BJ (cell line): ENCODE measurements around the gene CGREF1. TPM values are rescaled to one million over a fixed set of nuclear protein-coding genes. Genes with fewer than 3 reads are reported as not detected.

Experiments
- CTCF ChIA-PET: fragments of 350-600 bp; formaldehyde crosslinking; extraction: SDS; loops from one replicate; lab custom pipeline; 2021; ENCODE audit warnings: antibody characterized with exemption, inconsistent platforms; lab: Yijun Ruan, JAX
- POLR2A ChIA-PET: fragments of 300-600 bp; sonication (Branson Sonifier 250); formaldehyde crosslinking; extraction: SDS; loops from one replicate; lab custom pipeline; 2021; ENCODE audit warnings: antibody characterized with exemption; lab: Charles Lee
- DNase-seq: peaks from one replicate; pipeline ENCODE4 v3.0.0-alpha.2; 2011; ENCODE audit warnings: low read depth
- H3K27me3 ChIP-seq: 2 replicates; pipeline ENCODE4 v1.6.0; 2011; ENCODE audit warnings: low read length; ENCODE audit not compliant: control insufficient read depth, insufficient read depth
- H3K36me3 ChIP-seq: 2 replicates; pipeline ENCODE4 v1.5.1; 2011; ENCODE audit warnings: low read length; ENCODE audit not compliant: control insufficient read depth, insufficient read depth
- H3K4me3 ChIP-seq: 2 replicates; pipeline ENCODE4 v1.5.1; 2011; ENCODE audit warnings: low read depth, mild to moderate bottlenecking, control low read depth, low read length
- polyA plus RNA-seq: library from polyadenylated mRNA; depleted of rRNA; stranded (reverse); fragments of >200 nt; gene quantifications from 2 replicates; pipeline ENCODE4 v1.2.3, GENCODE V29; 2011
- TF ChIP-seq, protein P1 (sequence below): IDR thresholded peaks from 2 replicates; pipeline ENCODE4 v1.5.1; 2011; ENCODE audit warnings: low read depth, mild to moderate bottlenecking, control low read depth, inconsistent platforms, low read length, moderate library complexity; ENCODE audit not compliant: insufficient read depth

CGREF1 gene
- polyA plus RNA-seq, 1 experiment, result 6.9 TPM

GRCh38 chr2:27085062-27085672 lies 33.8 kb downstream of the CGREF1 start:
- TF ChIP-seq, protein P1, sequence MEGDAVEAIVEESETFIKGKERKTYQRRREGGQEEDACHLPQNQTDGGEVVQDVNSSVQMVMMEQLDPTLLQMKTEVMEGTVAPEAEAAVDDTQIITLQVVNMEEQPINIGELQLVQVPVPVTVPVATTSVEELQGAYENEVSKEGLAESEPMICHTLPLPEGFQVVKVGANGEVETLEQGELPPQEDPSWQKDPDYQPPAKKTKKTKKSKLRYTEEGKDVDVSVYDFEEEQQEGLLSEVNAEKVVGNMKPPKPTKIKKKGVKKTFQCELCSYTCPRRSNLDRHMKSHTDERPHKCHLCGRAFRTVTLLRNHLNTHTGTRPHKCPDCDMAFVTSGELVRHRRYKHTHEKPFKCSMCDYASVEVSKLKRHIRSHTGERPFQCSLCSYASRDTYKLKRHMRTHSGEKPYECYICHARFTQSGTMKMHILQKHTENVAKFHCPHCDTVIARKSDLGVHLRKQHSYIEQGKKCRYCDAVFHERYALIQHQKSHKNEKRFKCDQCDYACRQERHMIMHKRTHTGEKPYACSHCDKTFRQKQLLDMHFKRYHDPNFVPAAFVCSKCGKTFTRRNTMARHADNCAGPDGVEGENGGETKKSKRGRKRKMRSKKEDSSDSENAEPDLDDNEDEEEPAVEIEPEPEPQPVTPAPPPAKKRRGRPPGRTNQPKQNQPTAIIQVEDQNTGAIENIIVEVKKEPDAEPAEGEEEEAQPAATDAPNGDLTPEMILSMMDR, result no peak
- peak overlapping the region; percentile 49; the same call in 1 of the 2 replicates for H3K4me3 ChIP-seq
- no peaks in the 10 kb centered on the region for H3K27me3 ChIP-seq
- no peak for DNase-seq
- ChIA-PET POLR2A (no interaction called here), CTCF (interaction anchor here (0.5 to 3.0 kb wide), 15 partner anchors 11 to 130 kb away, joined by 3 to 30 read pairs (median 3); no protein-coding TSS in a partner anchor)
- peaks cover 17% of the 10 kb centered on the region for H3K36me3 ChIP-seq

DNA sequence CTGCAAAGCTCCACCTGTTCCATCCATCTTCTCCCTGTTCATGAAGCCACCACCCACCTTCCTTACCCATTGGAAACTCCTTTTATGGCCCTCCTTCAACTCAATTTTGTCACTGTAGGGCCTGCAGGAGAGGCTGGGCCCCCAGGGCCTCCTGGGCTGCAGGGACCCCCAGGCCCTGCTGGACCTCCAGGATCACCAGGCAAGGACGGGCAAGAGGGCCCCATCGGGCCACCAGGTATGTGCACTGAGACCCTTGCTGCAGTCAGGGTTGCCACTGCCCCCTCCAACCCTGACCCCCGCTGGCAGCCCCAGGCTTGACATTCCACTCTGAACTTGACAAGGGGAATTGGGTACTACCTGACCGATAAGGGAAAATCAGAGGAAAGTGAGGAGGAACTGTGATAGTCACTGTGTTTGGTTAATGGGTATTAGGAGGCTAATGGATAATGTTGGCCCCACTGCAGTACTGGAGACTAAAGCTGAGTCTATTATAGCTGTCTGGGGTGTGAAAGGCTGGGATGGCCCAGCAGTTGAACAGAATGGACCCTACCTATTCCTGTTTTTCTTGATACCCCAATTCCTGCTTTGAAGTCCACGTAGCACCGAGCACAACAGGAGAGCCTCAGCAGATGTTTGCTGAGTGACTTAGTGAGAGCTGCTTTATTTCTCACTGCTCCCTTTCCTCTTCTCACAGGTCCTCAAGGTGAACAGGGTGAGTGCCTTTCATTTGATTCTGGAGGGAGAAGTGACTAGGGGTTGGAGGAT lies 34.4 kb downstream of the CGREF1 start:
- ChIA-PET CTCF (interaction anchor here (0.9 to 3.0 kb wide), 11 partner anchors 11 to 219 kb away, joined by 3 to 30 read pairs (median 3); no protein-coding TSS in a partner anchor), POLR2A (no interaction called here)
- TF ChIP-seq, protein P1, result no peak
- H3K36me3 ChIP-seq, result peaks cover 17% of the 10 kb centered on the region
- H3K27me3 ChIP-seq, result no peaks in the 10 kb centered on the region
- no peak for DNase-seq
- no peak overlapping the region for H3K4me3 ChIP-seq

DNA sequence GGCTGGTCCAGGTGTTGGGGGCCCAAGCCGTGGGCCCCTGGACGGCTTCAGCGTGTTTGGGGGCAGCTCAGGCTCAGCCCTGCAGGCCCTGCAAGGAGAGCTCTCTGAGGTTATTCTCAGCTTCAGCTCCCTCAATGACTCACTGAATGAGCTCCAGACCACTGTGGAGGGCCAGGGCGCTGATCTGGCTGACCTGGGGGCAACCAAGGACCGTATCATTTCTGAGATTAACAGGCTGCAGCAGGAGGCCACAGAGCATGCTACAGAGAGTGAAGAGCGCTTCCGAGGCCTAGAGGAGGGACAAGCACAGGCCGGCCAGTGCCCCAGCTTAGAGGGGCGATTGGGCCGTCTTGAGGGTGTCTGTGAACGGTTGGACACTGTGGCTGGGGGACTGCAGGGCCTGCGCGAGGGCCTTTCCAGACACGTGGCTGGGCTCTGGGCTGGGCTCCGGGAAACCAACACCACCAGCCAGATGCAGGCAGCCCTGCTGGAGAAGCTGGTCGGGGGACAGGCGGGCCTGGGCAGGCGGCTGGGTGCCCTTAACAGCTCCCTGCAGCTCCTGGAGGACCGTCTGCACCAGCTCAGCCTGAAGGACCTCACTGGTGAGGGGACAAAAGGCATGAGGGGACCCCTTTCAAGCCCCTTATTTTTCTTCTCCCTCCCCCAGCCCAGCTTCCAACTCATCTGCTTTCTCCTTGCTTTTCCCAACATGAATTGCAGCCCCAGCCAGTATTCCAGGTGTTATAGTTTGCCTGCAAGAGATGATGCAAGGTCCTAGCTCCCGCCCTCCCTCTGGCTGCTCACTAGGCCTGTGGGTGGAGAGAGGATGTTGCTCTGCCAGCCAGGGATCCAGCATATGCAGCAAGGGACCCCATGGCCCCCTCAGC lies 35.3 kb downstream of the CGREF1 start:
- ChIA-PET CTCF (interaction anchor here (1.0 to 2.2 kb wide), 5 partner anchors 10 to 220 kb away, joined by 3 to 8 read pairs (median 4); no protein-coding TSS in a partner anchor), POLR2A (interaction anchor here (0.8 kb wide), 1 partner anchor 62 kb away, joined by 3 read pairs; no protein-coding TSS in a partner anchor)
- Histone ChIP-seq H3K4me3 (no peak overlapping the region), H3K36me3 (peaks cover 17% of the 10 kb centered on the region), H3K27me3 (no peaks in the 10 kb centered on the region)
- TF ChIP-seq, protein P1, result no peak
- DNase-seq, result no peak

DNA sequence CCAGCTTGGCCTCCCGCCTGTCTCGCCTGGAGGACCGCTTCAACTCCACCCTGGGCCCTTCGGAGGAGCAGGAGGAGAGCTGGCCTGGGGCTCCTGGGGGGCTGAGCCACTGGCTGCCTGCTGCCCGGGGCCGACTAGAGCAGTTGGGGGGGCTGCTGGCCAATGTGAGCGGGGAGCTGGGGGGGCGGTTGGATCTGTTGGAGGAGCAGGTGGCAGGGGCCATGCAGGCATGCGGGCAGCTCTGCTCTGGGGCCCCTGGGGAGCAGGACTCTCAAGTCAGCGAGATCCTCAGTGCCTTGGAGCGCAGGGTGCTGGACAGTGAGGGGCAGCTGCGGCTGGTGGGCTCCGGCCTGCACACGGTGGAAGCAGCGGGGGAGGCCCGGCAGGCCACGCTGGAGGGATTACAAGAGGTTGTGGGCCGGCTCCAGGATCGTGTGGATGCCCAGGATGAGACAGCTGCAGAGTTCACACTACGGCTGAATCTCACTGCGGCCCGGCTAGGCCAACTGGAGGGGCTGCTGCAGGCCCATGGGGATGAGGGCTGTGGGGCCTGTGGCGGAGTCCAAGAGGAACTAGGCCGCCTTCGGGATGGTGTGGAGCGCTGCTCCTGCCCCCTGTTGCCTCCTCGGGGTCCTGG lies 36.0 kb downstream of the CGREF1 start:
- TF ChIP-seq, protein P1, result no peak
- CTCF ChIA-PET, result interaction anchor here (1.0 to 2.2 kb wide), 6 partner anchors 10 to 220 kb away, joined by 3 to 8 read pairs (median 4); no protein-coding TSS in a partner anchor
- no peaks in the 10 kb centered on the region for H3K27me3 ChIP-seq
- POLR2A ChIA-PET, result interaction anchor here (0.8 kb wide), 1 partner anchor 61 kb away, joined by 3 read pairs; no protein-coding TSS in a partner anchor
- H3K4me3 ChIP-seq, result no peak overlapping the region
- no peak for DNase-seq
- peaks cover 17% of the 10 kb centered on the region for H3K36me3 ChIP-seq
